Hepatocyte (in vitro differentiated cells): ENCODE measurements around the gene LRRC63.

Experiments used
- EZH2 ChIP-seq: fragments of 200-600 bp; sonication (generic); IDR thresholded peaks from 2 replicates; pipeline ENCODE4 v1.6.1; 2016; ENCODE audit warnings: antibody characterized with exemption, mild to moderate bottlenecking, borderline replicate concordance
- EZH2phosphoT487 ChIP-seq: fragments of 200-600 bp; sonication (generic); IDR thresholded peaks from one replicate; pipeline ENCODE4 v1.6.1; 2018; ENCODE audit warnings: antibody characterized with exemption, mild to moderate bottlenecking, low read depth, moderate library complexity; ENCODE audit not compliant: unreplicated experiment, severe bottlenecking
- TF ChIP-seq, protein P1 (sequence below): fragments of 200-600 bp; sonication (generic); IDR thresholded peaks from 2 replicates; pipeline ENCODE4 v1.5.1; 2016; ENCODE audit warnings: antibody characterized with exemption, mild to moderate bottlenecking; ENCODE audit not compliant: poor library complexity

DNA sequence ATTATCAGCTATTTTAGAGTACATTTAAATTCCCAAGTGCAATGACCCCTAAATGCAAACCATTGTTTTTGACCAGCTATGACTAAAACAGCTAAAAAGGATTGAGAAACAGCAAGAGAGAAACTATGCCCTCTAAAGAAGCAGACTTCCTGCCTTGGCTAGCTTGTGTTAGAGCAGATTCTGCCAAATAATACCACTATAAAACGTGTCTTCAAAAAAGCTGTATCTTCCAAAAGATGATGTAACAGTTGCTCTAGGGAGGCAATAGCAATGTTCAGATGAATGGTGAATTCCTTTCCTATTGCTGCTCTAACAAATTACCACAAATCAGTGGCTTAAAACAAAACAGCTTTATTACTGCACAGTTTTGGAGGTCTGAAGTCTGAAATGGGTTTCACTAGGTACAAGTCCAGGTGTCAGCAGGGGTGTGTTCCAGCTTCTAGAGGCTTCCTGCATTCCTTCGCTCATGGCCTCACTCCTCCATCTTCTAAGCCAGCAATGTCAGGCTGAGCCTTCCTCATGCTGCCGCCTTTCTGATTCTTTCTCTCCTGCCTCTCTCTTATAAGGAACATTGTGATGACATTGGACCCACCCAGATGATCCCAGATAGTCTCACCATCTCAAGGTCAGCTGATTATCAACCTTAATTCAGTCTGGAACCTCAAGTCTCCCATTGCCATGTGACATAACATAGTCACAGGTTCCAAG lies 84.5 kb downstream of the LRRC63 start:
- TF ChIP-seq, protein P1, sequence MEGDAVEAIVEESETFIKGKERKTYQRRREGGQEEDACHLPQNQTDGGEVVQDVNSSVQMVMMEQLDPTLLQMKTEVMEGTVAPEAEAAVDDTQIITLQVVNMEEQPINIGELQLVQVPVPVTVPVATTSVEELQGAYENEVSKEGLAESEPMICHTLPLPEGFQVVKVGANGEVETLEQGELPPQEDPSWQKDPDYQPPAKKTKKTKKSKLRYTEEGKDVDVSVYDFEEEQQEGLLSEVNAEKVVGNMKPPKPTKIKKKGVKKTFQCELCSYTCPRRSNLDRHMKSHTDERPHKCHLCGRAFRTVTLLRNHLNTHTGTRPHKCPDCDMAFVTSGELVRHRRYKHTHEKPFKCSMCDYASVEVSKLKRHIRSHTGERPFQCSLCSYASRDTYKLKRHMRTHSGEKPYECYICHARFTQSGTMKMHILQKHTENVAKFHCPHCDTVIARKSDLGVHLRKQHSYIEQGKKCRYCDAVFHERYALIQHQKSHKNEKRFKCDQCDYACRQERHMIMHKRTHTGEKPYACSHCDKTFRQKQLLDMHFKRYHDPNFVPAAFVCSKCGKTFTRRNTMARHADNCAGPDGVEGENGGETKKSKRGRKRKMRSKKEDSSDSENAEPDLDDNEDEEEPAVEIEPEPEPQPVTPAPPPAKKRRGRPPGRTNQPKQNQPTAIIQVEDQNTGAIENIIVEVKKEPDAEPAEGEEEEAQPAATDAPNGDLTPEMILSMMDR = no peak
- TF ChIP-seq EZH2 (no peak), EZH2phosphoT487 (no peak)
